HuH-7 (cell line): ENCODE measurements around the gene LDLRAD4.

ENCODE experiments used
- DNase-seq: peaks from one replicate; pipeline ENCODE4 v3.0.0; 2011; ENCODE audit warnings: low spot score

Gene LDLRAD4

DNA sequence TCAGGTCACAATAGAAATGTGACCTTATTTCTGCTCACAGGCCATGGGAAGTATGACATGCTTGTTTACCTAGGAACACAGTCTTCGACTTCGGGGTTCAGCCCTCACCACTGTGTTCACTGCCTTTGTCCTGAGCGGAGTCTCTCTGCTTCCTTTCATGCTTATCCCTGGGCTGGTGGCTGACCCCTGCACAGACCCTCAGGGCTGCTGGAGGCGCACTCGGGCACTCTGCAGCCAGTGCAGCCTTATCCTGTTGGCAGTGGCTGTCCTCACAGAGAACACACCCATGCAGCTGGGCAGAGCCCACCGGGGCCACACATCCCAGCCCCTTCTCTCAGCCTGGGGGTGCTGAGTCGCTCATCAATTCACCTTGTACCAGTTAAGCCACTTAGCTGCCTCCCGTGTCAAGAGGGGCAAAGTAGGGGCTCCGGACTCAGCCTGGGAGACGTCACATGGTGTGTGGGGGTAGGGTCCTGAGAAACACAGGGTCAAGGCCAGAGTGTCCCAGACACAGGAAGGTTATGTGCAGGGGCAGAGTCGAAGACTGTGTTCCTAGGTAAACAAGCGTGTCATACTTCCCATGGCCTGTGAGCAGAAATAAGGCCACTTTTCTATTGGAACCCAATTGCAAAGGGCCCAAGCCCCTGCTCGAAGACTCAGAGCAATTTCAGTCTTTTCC is 400.3 kb downstream of the LDLRAD4 start:
- no peak for DNase-seq

DNA sequence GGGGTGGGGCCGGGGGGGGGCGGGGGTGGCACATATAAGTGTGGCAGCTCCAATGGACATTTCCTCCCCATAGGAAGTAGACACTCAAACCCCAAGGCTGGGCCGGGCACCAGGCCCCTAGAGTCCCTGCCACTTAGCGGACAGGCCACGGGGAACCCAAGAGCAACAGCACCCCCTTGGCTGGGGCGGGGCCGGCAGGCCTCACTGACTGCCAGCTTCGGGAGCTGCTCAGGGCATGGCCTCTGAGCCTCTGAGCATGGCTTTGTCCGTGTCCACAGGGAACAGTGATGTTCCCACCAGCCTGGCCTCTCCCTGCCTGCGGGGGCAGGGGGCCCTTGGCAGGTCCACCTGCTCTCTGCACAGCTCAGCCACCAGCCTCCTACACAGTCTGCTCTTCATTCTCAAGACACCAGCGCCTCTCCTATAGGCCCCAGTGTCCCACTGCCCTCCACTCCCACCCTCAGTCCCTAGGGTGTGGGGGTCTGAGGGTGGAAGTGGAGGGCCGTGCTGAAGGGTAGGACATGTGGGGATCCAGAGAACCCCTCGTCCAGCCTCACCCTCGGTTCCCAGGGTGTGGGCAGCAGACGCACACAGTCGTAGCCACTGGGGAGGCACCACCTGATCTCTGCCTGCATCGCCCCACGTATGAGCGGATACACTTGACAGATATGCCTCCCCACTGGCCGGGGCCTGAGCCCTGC is 401.1 kb downstream of the LDLRAD4 start:
- DNase-seq = no peak

DNA sequence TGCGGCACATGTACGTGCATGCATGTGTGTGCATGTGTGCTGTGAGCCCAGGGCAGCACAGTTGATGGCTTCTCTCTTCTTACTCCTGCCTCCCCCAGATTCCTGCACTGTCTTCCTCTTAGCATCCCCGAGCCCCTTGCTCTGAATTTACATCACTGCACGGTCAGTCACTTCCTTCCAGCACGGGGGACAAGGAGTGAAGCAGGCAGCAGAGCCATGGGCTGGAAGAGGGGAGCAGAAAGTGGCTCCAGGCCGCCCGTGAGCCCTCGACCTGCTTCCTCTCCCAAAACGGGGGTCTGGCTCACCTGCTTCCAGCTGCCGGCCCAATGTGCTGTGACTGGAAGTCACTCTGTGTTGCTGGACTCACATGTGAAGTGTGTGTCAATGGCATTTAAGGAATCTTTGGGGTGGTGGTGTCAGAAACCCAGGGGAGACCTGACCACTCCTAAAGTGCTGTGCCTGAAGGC is 401.7 kb downstream of the LDLRAD4 start:
- no peak for DNase-seq

DNA sequence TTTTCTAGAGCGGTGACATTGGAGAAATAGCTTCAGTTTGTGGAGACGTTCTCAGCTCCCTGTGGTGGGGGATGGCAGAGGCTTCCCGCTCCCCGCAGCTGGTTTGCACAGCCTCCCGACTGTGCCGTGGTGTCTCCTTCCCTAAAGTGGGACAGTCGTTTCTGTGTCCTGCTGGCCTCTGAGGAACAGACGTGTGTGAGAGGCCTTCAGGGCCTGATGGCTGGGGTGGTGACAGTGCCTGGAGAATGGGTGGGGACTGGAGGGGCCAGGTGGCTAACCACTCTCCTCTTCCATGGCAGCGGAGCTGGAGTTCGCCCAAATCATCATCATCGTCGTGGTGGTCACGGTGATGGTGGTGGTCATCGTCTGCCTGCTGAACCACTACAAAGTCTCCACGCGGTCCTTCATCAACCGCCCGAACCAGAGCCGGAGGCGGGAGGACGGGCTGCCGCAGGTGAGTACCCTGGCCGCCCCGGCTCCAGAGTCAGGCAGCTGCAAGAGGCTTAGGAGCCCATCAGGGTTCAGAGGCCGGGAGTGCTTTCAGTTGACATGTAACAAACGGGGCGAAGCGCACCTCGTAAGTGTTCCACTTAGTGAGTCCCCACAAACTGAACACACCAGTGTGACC is 402.4 kb downstream of the LDLRAD4 start:
- DNase-seq = no peak

DNA sequence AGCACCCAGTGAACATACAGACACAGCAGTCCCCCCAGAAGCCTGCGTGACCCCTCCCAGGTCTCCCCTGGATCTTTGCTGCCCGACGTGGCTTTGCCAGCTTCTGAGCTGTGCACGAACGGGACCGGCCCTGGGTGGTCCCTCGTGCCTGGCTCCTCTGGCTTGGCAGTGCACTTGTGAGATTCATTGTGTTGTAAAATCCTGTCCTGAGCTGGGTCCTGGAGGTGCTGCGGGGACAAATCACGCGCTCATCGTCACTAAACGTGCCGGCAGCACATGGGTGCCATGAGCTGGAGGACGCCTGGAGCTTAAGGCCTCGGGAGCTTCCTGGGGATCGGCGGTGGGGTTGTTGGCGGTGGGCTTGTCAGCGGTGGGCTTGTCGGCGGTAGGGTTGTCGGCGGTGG is 402.9 kb downstream of the LDLRAD4 start:
- no peak for DNase-seq

DNA sequence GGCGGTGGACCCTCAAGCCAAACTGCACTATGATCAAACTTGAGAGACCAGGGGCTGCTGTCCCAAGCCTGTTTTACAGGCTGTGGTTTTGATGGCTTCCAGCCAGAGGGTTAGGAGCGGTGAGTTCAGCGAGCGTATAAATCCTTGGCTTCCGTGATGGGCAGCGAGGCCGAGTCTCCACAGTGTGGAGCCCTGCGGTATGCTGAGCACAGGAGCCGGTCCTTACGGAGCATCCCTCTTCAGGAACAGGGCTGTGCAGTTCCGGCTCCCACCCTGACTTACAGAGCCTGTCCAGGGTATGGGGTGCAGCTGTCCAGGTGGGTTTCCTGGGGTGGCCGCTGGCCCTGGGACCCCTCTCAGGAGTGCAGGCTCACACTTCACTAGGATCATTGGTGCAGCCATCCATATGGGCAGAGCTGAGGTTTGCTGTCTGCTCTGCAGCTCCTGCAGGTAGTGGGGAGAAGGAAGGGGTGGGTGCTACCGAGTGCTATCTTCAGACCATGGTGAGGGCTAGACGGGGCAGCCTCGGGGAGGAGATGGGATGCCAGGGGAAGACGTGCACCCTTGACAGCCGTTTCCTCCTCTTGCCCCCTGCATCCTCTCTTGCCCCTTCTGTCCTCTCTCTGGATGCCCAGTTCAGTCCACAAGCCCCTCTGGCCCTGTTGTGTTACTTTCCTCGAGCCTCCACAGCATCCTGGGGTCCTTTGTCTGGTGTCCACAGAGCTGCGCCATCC is 403.5 kb downstream of the LDLRAD4 start:
- no peak for DNase-seq

DNA sequence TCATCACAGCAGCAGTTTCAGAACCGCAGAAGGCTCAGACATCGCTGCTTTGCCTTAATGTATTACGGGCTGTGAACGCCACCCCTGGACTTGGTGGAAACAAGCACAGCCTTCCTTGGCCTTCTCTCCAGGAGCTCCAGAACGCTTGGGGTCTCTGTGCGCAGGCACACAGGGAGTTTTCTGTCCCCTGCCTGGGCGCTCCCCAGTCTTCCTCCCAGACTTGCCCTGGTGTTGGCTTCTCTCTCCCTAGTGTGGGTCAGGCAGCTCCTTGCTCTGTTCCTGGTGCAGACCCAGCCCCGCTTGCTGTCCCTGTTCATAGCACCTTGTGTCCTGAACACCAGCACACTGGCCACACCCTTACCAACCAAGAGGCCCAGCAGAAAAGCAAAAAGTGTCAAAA is 404.2 kb downstream of the LDLRAD4 start:
- no peak for DNase-seq

DNA sequence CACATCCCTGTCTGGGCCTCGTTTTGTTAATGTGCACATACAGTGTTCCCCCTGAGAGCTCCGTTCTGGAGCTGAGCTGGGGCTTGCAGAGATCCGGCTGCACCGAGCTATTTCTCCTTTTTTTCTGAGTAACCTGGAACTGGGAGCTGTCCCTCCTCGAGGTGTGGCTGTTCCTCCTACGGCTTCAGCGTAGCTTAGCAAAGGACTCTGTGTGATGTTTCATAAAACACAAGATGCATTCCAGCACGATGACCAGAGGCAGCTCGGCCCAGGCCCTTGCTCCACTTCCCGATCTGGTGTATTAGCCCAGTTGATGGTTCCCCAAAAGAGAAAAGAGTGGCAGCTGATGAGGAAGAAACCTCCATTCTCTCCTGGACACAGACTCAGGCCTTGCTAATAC is 404.8 kb downstream of the LDLRAD4 start:
- no peak for DNase-seq

DNA sequence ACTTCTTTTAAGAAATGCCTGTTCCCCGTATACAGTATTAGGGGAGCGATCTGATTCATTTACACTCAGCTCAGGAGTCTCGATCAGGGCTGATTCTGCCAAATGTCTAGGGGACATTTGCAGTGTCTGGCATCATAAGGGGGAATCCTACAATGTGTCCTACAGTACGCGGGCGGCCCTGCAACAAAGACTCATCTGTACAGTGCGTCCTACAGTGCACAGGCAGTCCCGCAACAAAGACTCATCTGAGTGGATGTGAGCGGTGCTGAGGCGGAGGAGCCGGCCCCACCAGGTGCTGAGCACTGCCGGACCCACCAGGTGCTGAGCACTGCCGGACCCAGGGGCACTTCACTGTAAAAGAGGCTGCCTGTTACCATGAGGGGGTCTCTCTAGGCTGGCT is 405.3 kb downstream of the LDLRAD4 start:
- no peak for DNase-seq

DNA sequence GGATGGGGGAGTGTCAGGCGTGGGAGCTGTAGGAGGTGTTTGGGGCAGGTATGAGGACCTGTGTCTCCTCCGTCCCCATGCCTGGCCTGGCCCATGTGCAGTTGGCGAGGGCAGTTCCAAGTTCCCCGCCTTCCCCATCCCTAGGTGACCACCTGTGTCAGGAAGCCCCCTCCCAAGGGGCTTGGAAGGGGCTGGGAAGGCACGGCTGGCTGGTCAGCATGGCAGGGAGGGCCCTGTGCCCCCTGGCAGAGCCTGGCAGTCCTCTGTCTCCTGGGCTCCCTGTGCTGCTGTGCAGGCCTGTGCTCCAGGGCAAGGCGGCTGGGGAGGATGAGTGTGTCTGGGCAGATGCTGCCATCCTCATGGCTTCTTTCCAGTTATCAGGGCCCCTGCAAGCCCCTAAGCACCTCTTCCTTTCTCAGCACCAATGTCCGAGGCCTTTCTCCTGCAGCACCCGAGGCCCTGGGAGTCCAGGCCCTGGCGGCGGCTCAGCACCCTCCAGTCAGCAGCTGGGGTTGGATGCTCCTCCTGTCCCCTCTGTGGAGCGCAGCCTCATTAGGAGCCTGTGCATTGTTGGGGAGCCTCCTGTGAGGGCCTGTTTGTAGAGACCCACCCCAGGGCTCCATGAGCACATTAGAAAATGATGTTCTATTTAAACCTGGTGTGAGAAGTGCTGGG is 406.1 kb downstream of the LDLRAD4 start:
- DNase-seq = no peak

DNA sequence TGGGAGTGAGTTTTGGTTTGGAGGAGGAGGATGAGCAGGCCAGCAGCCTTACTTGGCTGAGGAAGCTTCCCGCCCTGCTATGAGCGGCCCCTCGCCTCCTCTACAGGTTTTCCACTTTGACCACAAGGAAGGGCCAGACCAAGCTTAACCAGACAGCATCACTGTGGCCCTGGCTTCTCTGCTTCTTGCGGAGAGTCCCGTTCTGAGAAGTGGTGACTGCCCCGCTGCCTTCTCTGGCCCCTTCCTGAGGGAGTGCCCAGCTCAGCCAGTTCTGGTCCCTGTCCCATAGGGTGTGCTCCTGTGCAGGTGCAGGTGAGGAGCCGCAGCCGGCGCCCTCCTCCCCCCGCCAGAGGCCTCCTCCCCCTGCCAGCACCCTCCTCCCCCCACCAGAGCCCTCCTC is 406.8 kb downstream of the LDLRAD4 start:
- DNase-seq = no peak

DNA sequence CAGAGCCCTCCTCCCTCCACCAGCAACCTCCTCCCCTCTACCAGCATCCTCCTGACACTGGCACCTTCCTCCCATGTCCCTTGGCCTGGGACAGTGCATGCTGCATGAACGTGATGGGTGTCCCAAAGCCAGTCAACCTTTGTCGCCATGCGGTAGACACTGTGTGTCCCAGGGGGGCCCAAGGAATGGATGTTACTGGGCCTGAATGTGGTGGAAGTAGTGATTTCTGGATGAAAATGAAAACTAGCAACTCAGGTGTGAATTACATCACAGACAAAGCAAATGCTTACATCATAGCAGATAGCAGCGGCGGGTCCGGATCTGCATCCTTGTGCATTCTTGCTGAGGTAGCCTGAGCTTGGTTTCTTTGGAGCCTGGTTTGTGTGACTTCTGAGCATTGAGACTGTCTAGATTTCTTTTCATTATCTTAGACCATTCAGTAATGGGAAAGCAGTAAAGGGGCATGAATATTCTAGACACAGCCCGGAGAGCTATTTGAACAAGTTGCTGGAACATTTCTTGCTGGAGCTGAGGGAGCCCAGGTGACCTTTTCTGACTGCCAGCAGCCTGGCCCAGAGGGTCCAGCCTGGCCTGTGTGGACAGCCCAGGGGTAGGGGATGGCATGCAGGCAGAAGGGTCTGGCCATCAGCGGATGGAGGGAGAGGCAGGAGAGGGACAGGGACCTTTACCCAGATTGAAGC is 407.4 kb downstream of the LDLRAD4 start:
- DNase-seq = no peak

DNA sequence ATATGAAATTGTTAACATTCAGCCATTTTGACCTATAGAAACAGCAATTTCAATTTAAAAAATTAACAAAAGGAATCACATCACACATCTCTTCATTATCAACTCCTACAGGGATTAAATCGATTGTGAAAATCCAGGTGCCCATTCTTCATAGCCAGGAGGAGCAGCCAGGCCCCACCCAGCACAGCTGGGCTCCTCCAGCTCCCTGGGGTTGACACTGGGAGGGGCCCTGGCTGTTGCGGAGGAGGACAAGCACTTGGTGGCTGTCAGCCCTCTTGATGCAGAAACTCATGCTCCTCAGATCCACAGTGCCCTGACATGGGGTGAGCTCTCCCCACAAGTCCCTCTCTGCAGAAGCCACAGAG is 408.0 kb downstream of the LDLRAD4 start:
- DNase-seq = no peak

DNA sequence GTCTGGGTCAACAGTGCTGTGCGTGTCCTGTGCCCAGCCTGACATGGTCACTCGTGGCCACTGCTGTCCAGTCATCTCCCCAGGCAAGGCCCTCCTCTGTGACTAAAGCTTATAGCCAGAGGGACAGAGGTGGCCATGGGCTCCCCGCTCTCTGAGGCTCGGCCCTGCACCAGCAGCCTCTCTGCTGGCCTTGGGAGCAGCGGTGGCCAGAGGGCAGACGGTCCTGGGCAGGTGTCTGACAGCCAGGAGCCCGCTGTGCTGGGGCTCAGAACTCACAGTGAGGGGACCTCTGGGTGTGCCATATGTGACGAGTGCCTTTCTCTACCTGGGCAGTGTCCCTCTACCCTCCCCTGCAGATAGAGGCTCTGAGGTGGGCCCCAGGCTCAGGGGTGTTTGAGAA is 409.1 kb downstream of the LDLRAD4 start:
- no peak for DNase-seq

DNA sequence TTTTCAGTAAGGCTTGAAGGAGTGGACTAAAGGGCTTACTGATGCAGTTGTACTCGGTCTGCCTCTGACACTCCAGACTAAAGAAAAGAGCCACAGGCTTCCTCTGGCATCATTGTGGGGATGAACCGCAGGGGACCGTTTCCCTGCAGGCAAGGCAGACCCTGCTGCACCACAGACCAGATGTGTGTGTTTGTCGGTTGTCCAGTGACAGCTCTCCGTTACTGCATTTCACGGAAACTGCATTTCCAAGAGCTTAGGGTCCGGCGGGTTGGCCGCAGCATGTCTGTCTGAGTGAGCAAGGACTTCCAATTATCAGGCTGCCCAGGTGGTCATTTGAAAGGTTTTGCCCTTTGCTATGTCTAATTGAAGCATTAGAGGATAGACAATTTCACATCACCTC is 409.7 kb downstream of the LDLRAD4 start:
- DNase-seq = no peak

DNA sequence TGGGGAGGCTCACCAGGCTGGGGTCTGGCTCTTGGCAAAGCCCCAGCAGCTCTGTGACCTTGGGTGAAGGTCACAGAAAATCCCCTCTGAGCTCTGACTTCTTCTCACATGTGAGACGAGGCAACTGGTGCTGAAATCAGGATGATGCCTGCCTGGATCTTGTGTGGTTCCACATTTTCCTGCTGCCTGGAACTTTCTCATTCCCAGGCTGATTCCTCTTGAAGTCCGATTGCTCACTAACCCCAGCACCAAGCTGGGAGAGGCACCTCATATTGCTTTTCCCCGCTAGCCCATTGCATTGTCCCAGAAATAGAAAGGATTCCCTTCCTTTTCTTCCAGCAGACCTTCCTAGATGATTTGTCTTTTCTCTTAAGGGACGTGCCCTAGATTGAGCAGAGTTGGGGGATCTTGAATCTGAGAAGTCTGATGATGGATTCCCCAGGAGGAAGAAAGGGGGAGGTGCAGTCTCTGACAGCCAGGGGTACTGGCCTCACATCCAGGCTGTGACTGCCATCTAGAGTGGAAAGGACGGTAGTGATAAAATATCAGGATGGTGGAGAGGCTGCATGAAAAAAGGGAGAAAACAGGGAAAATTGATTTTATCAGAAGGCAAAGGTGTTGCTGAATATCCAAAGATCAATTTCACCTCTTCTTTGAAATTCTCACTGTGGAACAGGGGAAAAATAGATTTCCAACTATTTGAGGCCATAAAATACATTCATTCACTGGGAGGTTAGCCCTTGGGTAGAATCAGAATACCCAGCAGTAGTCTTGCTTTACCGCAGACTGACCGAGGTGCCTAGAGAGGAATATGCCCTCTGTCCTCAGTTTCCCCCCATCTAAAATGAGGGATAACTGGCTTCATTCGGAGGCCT is 411.5 kb downstream of the LDLRAD4 start:
- peak; percentile 95 for DNase-seq

DNA sequence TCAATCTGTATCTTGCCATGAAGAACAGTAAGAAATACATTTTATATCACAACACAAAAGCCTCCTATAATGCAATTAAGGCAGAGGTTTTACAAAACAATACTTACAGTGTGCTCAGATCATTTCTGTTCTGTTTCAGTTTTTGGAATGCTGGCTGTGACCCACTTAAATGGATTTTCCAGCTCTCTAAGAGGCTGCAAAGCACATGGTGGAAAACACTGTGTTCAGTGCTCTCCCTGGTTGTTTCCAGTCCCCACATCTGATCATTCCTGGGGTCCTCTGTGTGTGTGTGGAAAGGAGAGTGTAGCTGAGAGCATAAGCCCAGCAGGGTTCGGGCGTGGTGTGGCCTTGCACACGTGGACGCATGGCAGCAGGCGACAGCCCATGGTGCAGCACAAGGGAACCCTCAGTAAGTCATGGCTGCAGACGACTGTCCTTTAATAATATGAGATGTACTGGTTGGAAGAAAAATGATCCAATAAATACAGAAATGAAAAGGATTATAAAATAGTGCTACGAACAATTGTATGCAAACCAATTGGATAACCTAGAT is 412.2 kb downstream of the LDLRAD4 start:
- DNase-seq = no peak

DNA sequence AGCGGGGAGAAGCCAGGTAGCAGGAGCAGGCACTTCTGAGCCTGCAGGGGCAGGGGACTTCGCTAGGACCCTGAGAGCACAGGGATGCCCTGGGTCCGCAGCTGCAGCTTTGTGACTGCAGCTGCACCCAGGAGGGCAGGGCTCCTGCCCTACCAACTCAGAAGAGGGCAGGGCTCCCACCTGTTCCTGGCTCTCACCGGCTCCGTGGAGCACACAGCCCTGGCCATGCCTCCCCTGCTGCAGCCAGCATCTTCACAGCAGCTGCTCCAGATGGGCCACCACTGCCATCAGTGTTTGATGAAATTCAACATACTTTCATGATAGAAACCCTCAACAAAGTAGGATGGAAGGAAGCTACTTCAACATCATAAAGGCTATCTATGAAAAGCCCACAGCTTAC is 415.1 kb downstream of the LDLRAD4 start:
- no peak for DNase-seq

DNA sequence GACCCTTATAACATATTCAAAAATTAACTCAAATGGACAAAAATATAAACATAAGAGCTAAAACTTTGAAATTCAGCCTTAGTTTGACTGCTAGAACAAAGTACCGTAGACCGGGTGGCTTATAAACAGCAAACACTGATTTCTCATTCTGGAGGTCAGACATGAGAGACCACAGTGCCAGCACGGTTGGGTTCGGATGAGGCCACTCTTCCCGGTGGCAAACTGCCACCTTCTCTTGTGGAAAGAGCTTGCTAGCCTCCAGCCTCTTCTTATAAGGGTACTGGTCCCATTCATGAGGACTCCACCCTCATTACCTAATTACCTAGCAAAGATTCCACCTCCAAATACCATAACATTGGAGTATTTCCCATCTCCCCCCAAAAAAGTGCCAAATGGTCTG is 416.5 kb downstream of the LDLRAD4 start:
- DNase-seq = no peak
